Measurements from ENCODE around the gene MTCL1. TPM values are rescaled to one million over a fixed set of nuclear protein-coding genes. Genes with fewer than 3 reads are reported as not detected.
A peak's percentile ranks its signal among the peaks of the same experiment; 100 is the strongest.

MTCL1 gene
- total RNA-seq, 2 donors from 2014 or later: 15.3 to 27.7 TPM

GRCh38 chr18:8720141-8720540 is 14.8 kb downstream of the MTCL1 start:
- no peaks in the 10 kb centered on the region for H3K36me3 ChIP-seq (replicated peaks in 1 of 2; ENCODE audit: insufficient read depth in 1 of 2, low read depth in 2 of 2)
- H3K4me1 ChIP-seq: peaks cover 34% of the 10 kb centered on the region
- H3K9me3 ChIP-seq: no peaks in the 10 kb centered on the region
- no peaks in the 10 kb centered on the region for H3K27me3 ChIP-seq
- ATAC-seq (no peak), DNase-seq (no peak)
- WGBS, 2 donors: 86 to 88% methylated on average over 7 of the region's 7 CpGs
- intact Hi-C loops (cut with DNase I): no loop called here
- no peak overlapping the region for H3K27ac ChIP-seq
- no peak overlapping the region for H3K4me3 ChIP-seq
- no peak for TF ChIP-seq POLR2A (IDR thresholded peaks at IDR 0.05)
- TF ChIP-seq CTCF (IDR thresholded peaks at IDR 0.05): no peak

- ATAC-seq (no peak), DNase-seq (no peak)
- H3K9me3 ChIP-seq: no peaks in the 10 kb centered on the region
- 77 to 78% methylated on average over 9 of the region's 9 CpGs for WGBS, 2 donors
- peak overlapping the region in 1 of 4 donors; percentile 8 for H3K27ac ChIP-seq
- no peak overlapping the region for H3K4me3 ChIP-seq
- H3K4me1 ChIP-seq: peaks cover 34% of the 10 kb centered on the region
- intact Hi-C loops (cut with DNase I): no loop called here
- TF ChIP-seq CTCF (IDR thresholded peaks at IDR 0.05): no peak
- TF ChIP-seq POLR2A (IDR thresholded peaks at IDR 0.05): no peak
- no peaks in the 10 kb centered on the region for H3K27me3 ChIP-seq
- no peaks in the 10 kb centered on the region for H3K36me3 ChIP-seq (replicated peaks in 1 of 2; ENCODE audit: insufficient read depth in 1 of 2, low read depth in 2 of 2)
Observed at GRCh38 chr18:8721094-8721669, 15.8 kb downstream of the MTCL1 start.

GRCh38 chr18:8721716-8722115 is 16.4 kb downstream of the MTCL1 start:
- H3K9me3 ChIP-seq: no peaks in the 10 kb centered on the region
- H3K36me3 ChIP-seq (replicated peaks in 1 of 2; ENCODE audit: insufficient read depth in 1 of 2, low read depth in 2 of 2): no peaks in the 10 kb centered on the region
- WGBS, 2 donors: 83 to 88% methylated on average over 5 of the region's 5 CpGs
- H3K27ac ChIP-seq: peak overlapping the region in 1 of 4 donors; percentile 8
- H3K27me3 ChIP-seq: no peaks in the 10 kb centered on the region
- intact Hi-C loops (cut with DNase I): no loop called here
- H3K4me1 ChIP-seq: peaks cover 34% of the 10 kb centered on the region
- no peak for ATAC-seq
- no peak for TF ChIP-seq CTCF (IDR thresholded peaks at IDR 0.05)
- TF ChIP-seq POLR2A (IDR thresholded peaks at IDR 0.05): no peak
- DNase-seq: no peak
- no peak overlapping the region for H3K4me3 ChIP-seq

- DNase-seq: no peak
- H3K27ac ChIP-seq: peak overlapping the region in 2 of 4 donors; percentile 3 to 42
Observed at GRCh38 chr18:8722946-8723820, 17.8 kb downstream of the MTCL1 start.

More at GRCh38 chr18:8722946-8723820, 17.8 kb downstream of the MTCL1 start:
- Histone ChIP-seq H3K9me3 (no peaks in the 10 kb centered on the region), H3K27me3 (no peaks in the 10 kb centered on the region), H3K4me1 (peaks cover 22% of the 10 kb centered on the region), H3K4me3 (no peak overlapping the region), H3K36me3 (replicated peaks in 1 of 2; ENCODE audit: insufficient read depth in 1 of 2, low read depth in 2 of 2) (no peaks in the 10 kb centered on the region)
- intact Hi-C loops (cut with DNase I): no loop called here
- no peak for ATAC-seq
- WGBS, 2 donors: 74% methylated on average over 13 of the region's 13 CpGs
- TF ChIP-seq POLR2A (IDR thresholded peaks at IDR 0.05): no peak
- TF ChIP-seq CTCF (IDR thresholded peaks at IDR 0.05): no peak
